PC-9 (cell line): ENCODE measurements around the gene ACOX1. TPM values are rescaled to one million over a fixed set of nuclear protein-coding genes. Genes with fewer than 3 reads are reported as not detected.

Experiments
- BruUV-seq: library from RNA; stranded (reverse); fragments of 400-500 nt; replicated peaks from 2 replicates; lab custom pipeline; 2021; lab: Mats Ljungman, UMichigan
- CTCF ChIA-PET: fragments of 300-600 bp; sonication (Branson Sonifier 250); formaldehyde crosslinking; loops from one replicate; lab custom pipeline; 2022; ENCODE audit warnings: antibody characterized with exemption; lab: Charles Lee
- POLR2A ChIA-PET: fragments of 300-600 bp; sonication (Branson Sonifier 250); formaldehyde crosslinking; loops from one replicate; lab custom pipeline; 2022; ENCODE audit warnings: antibody characterized with exemption; ENCODE audit not compliant: unreplicated experiment; lab: Charles Lee
- DNase-seq, 2 experiments: peaks; one replicate each; pipeline versions ENCODE4 v3.0.0 to v3.0.0-alpha.2; 2015 to 2022; ENCODE audit warnings: mixed read lengths in 1 of 2
- H2AFZ ChIP-seq: fragments of 200-600 bp; sonication (generic); 2 replicates; pipeline ENCODE4 v1.8.1; 2017; ENCODE audit warnings: antibody characterized with exemption
- H3F3A ChIP-seq: fragments of 200-600 bp; sonication (generic); 2 replicates; pipeline ENCODE4 v1.8.1; 2017; ENCODE audit warnings: antibody characterized with exemption, mild to moderate bottlenecking, low read depth; ENCODE audit not compliant: insufficient read depth
- H3K27ac ChIP-seq: fragments of 200-600 bp; sonication (generic); 2 replicates; pipeline ENCODE4 v1.6.1; 2016; ENCODE audit warnings: mixed run types
- H3K27me3 ChIP-seq: fragments of 200-600 bp; sonication (generic); 2 replicates; pipeline ENCODE4 v1.6.1; 2016; ENCODE audit warnings: low read depth, mixed run types; ENCODE audit not compliant: insufficient read depth
- H3K36me3 ChIP-seq: fragments of 200-600 bp; sonication (generic); 2 replicates; pipeline ENCODE4 v1.6.1; 2016; ENCODE audit warnings: low read depth, mixed run types
- H3K4me1 ChIP-seq: fragments of 200-600 bp; sonication (generic); replicated peaks from 2 replicates; pipeline ENCODE4 v1.6.1; 2016; ENCODE audit warnings: mixed run types; ENCODE audit not compliant: insufficient read depth
- H3K4me2 ChIP-seq: fragments of 200-600 bp; sonication (generic); 2 replicates; pipeline ENCODE4 v1.6.1; 2017; ENCODE audit warnings: mixed run types
- H3K4me3 ChIP-seq: fragments of 200-600 bp; sonication (generic); 2 replicates; pipeline ENCODE4 v1.6.1; 2016; ENCODE audit warnings: mixed run types
- H3K79me2 ChIP-seq: fragments of 200-600 bp; sonication (generic); 2 replicates; pipeline ENCODE4 v1.6.1; 2017; ENCODE audit warnings: low read depth, mixed run types
- H3K9me2 ChIP-seq: fragments of 200-600 bp; sonication (generic); 2 replicates; pipeline ENCODE4 v1.8.1; 2017; ENCODE audit warnings: mild to moderate bottlenecking; ENCODE audit not compliant: insufficient read depth
- H3K9me3 ChIP-seq: fragments of 200-600 bp; sonication (generic); 2 replicates; pipeline ENCODE4 v1.8.1; 2016; ENCODE audit warnings: low read depth; ENCODE audit not compliant: insufficient read depth
- H4K20me1 ChIP-seq: fragments of 200-600 bp; sonication (generic); 2 replicates; pipeline ENCODE4 v1.8.1; 2017; ENCODE audit not compliant: insufficient read depth
- EZH2 ChIP-seq: fragments of 200-600 bp; sonication (generic); IDR thresholded peaks from 2 replicates; pipeline ENCODE4 v1.8.0; 2017; ENCODE audit warnings: antibody characterized with exemption, low read depth
- intact Hi-C: fragments of 100-400 bp; cut with micrococcal nuclease; formaldehyde crosslinking; loops from one replicate; pipeline ENCODE4 v1.10.0; 2022; ENCODE audit not compliant: unreplicated experiment
- total RNA-seq: library from RNA; stranded (reverse); gene quantifications from 2 replicates; pipeline ENCODE4 v1.2.3, GENCODE V29; 2021
- TF ChIP-seq, protein P1 (sequence below): fragments of 200-600 bp; sonication (generic); conservative IDR thresholded peaks from 2 replicates; pipeline ENCODE4 v1.6.1; 2017; ENCODE audit warnings: mixed run types, antibody characterized with exemption, mild to moderate bottlenecking, moderate library complexity

ACOX1 gene
- total RNA-seq, 1 experiment from 2014 or later: 35.5 TPM

DNA sequence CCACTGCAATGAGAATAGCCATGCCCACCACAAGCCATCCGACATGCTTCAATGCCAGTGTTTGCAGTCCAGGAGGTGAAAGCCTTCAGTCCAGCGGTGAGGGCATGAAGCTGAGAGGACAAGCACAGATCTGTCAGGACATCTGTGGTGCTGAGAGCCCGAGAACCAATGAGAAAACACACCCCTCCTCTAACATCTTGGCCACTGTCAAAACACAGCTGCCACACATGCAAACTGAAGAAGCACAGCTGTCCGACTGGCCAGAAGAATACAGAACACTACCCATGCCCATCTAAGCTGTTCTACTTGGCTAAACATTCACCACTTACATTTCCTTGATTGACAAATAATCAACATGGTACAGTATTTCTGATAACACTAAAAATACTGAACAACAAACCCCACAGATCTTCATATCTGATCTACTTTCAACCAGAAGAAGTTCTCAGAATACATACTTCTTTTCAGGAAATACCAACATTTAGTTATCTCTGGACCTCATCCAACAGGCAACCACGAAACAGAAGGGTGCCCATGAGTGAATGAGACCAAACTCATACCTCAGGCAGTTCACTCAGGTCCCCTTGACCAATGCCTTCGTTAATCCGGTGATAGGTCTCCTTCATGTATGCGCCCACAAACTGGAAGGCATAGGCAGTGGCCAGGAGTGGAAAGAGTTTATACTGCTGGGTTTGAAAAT, 28.0 kb downstream of the ACOX1 start:
- peaks cover 49% of the 10 kb centered on the region for H3K36me3 ChIP-seq
- intact Hi-C loops: no loop called here
- no peaks in the 10 kb centered on the region for H3K4me1 ChIP-seq

DNA sequence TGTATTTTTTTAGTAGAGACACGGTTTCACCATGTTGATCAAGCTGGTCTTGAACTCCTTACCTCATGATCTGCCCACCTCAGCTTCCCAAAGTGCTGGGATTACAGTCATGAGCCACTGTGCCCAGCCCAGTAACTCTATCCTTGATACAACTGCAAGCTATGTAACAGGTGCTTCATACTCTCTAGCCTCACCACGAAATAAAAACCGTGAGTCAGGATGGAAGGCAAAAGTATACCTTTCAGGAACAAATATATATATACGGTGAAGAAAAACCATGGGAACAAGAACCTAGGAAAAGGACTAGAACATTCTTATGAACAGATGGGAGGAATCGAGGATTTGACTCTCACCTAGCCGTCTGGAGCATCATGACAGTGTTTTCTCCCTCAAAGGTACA, 28.5 kb downstream of the ACOX1 start:
- CTCF ChIA-PET: no interaction called here

More for the DNA sequence above, 28.0 kb downstream of the ACOX1 start:
- H3F3A ChIP-seq: peaks cover 3% of the 10 kb centered on the region; the same call in 1 of the 2 replicates
- ChIA-PET POLR2A (no interaction called here), CTCF (no interaction called here)
- no peak for DNase-seq
- no peaks in the 10 kb centered on the region for H3K79me2 ChIP-seq
- BruUV-seq: no TSS peak
- H3K4me2 ChIP-seq: no peak overlapping the region
- no peak for TF ChIP-seq EZH2
- TF ChIP-seq, protein P1, sequence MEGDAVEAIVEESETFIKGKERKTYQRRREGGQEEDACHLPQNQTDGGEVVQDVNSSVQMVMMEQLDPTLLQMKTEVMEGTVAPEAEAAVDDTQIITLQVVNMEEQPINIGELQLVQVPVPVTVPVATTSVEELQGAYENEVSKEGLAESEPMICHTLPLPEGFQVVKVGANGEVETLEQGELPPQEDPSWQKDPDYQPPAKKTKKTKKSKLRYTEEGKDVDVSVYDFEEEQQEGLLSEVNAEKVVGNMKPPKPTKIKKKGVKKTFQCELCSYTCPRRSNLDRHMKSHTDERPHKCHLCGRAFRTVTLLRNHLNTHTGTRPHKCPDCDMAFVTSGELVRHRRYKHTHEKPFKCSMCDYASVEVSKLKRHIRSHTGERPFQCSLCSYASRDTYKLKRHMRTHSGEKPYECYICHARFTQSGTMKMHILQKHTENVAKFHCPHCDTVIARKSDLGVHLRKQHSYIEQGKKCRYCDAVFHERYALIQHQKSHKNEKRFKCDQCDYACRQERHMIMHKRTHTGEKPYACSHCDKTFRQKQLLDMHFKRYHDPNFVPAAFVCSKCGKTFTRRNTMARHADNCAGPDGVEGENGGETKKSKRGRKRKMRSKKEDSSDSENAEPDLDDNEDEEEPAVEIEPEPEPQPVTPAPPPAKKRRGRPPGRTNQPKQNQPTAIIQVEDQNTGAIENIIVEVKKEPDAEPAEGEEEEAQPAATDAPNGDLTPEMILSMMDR: no peak
- H2AFZ ChIP-seq: no peak overlapping the region
- no peaks in the 10 kb centered on the region for H4K20me1 ChIP-seq
- no peaks in the 10 kb centered on the region for H3K9me2 ChIP-seq
- H3K4me3 ChIP-seq: no peak overlapping the region
- no peaks in the 10 kb centered on the region for H3K9me3 ChIP-seq
- no peak overlapping the region for H3K27ac ChIP-seq
- no peaks in the 10 kb centered on the region for H3K27me3 ChIP-seq

GRCh38 chr17:75945211-75945610, 33.8 kb downstream of the ACOX1 start:
- H3K4me3 ChIP-seq: no peak overlapping the region
- no peak overlapping the region for H3K4me2 ChIP-seq
- no peak overlapping the region for H3K27ac ChIP-seq
- peaks cover 6% of the 10 kb centered on the region for H3K4me1 ChIP-seq
- ChIA-PET POLR2A (interaction anchor here (0.6 kb wide), 1 partner anchor 39 kb away, joined by 8 read pairs; no protein-coding TSS in a partner anchor), CTCF (interaction anchor here (0.6 kb wide), 1 partner anchor 29 kb away, joined by 3 read pairs; no protein-coding TSS in a partner anchor)
- no peak for DNase-seq
- H4K20me1 ChIP-seq: no peaks in the 10 kb centered on the region
- no peaks in the 10 kb centered on the region for H3K9me2 ChIP-seq
- no peaks in the 10 kb centered on the region for H3K9me3 ChIP-seq
- intact Hi-C loops: no loop called here
- BruUV-seq: no TSS peak
- no peaks in the 10 kb centered on the region for H3K27me3 ChIP-seq
- no peaks in the 10 kb centered on the region for H3K79me2 ChIP-seq
- no peak for TF ChIP-seq EZH2
- TF ChIP-seq, protein P1: no peak
- peaks cover 11% of the 10 kb centered on the region; the same call in 1 of the 2 replicates for H3F3A ChIP-seq
- peaks cover 26% of the 10 kb centered on the region; the same call in 1 of the 2 replicates for H3K36me3 ChIP-seq
- no peak overlapping the region for H2AFZ ChIP-seq

More for the DNA sequence above, 28.5 kb downstream of the ACOX1 start:
- H3K27me3 ChIP-seq: no peaks in the 10 kb centered on the region
- POLR2A ChIA-PET: no interaction called here
- no peak overlapping the region for H2AFZ ChIP-seq
- H3K9me2 ChIP-seq: no peaks in the 10 kb centered on the region
- H3K36me3 ChIP-seq: peaks cover 47% of the 10 kb centered on the region
- no TSS peak for BruUV-seq
- no peaks in the 10 kb centered on the region for H4K20me1 ChIP-seq
- no peak overlapping the region for H3K27ac ChIP-seq
- no peak overlapping the region for H3K4me3 ChIP-seq
- peaks cover 3% of the 10 kb centered on the region; the same call in 1 of the 2 replicates for H3F3A ChIP-seq
- no peaks in the 10 kb centered on the region for H3K9me3 ChIP-seq
- intact Hi-C loops: no loop called here
- DNase-seq: no peak
- no peaks in the 10 kb centered on the region for H3K4me1 ChIP-seq
- H3K4me2 ChIP-seq: no peak overlapping the region
- TF ChIP-seq, protein P1: no peak
- TF ChIP-seq EZH2: no peak
- H3K79me2 ChIP-seq: no peaks in the 10 kb centered on the region
